HEK293 (cell line): ENCODE measurements around the gene CACNA2D3.

Source experiments
- CTCF ChIA-PET: fragments of 350-600 bp; formaldehyde crosslinking; extraction: SDS; loops from one replicate; lab custom pipeline; 2021; ENCODE audit warnings: antibody characterized with exemption; lab: Yijun Ruan, JAX
- POLR2A ChIA-PET: fragments of 300-600 bp; formaldehyde crosslinking; extraction: SDS; loops from one replicate; lab custom pipeline; 2020; ENCODE audit warnings: antibody characterized with exemption, inconsistent platforms; lab: Yijun Ruan, JAX
- H3K27ac ChIP-seq: fragments of 200-500 bp; sonication (Bioruptor generic); 2 replicates; pipeline ENCODE4 v1.5.1; 2014; ENCODE audit warnings: low read depth, low read length, control low read depth, inconsistent platforms; ENCODE audit errors: extremely low read depth
- H3K36me3 ChIP-seq, 2 experiments: fragments of 200-500 bp in 1 of 2; sonication (Bioruptor generic) in 1 of 2; 1 replicate in 1 of 2; 2 replicates in 1 of 2; pipeline ENCODE4 v1.5.1; 2014 to 2017; ENCODE audit warnings: inconsistent platforms in 2 of 2, low read length in 2 of 2; ENCODE audit not compliant: control insufficient read depth in 2 of 2, insufficient read depth in 1 of 2
- H3K4me1 ChIP-seq: fragments of 200-500 bp; sonication (Bioruptor generic); 2 replicates; pipeline ENCODE4 v1.5.1; 2014; ENCODE audit warnings: mild to moderate bottlenecking, low read length, inconsistent platforms; ENCODE audit not compliant: control insufficient read depth, insufficient read depth
- H3K4me3 ChIP-seq: 2 replicates; pipeline ENCODE4 v1.5.1; 2011; ENCODE audit warnings: low read depth, mild to moderate bottlenecking, control low read depth, low read length, moderate library complexity
- H3K9me3 ChIP-seq: fragments of 200-500 bp; sonication (Bioruptor generic); 2 replicates; pipeline ENCODE4 v1.5.1; 2014; ENCODE audit warnings: low read depth, low read length, inconsistent platforms; ENCODE audit not compliant: control insufficient read depth, insufficient read depth
- AEBP2 ChIP-seq: fragments of 450-650 bp; formaldehyde crosslinking; IDR thresholded peaks from 2 replicates; pipeline ENCODE4 v1.5.1; 2016; ENCODE audit warnings: missing biosample characterization, missing genetic modification characterization, borderline replicate concordance
- GLIS1 ChIP-seq: fragments of 450-650 bp; formaldehyde crosslinking; IDR thresholded peaks from 2 replicates; pipeline ENCODE4 v1.5.1; 2016; ENCODE audit warnings: missing biosample characterization, missing genetic modification characterization
- KLF8 ChIP-seq: fragments of 450-650 bp; formaldehyde crosslinking; IDR thresholded peaks from 2 replicates; pipeline ENCODE4 v1.5.1; 2016; ENCODE audit warnings: missing biosample characterization, missing genetic modification characterization
- OSR2 ChIP-seq: fragments of 450-650 bp; formaldehyde crosslinking; IDR thresholded peaks from 2 replicates; pipeline ENCODE4 v1.5.1; 2016; ENCODE audit warnings: missing biosample characterization, missing genetic modification characterization
- PBX3 ChIP-seq: sonication (generic); formaldehyde crosslinking; IDR thresholded peaks from 2 replicates; pipeline ENCODE4 v1.8.1; 2022; ENCODE audit warnings: mild to moderate bottlenecking, moderate library complexity, missing genetic modification reagents
- SETDB1 ChIP-seq: IDR thresholded peaks from one replicate; pipeline ENCODE4 v1.6.1; 2017; ENCODE audit warnings: mild to moderate bottlenecking, low read length, moderate library complexity, mixed read lengths; ENCODE audit not compliant: insufficient read length
- ZBTB20 ChIP-seq: fragments of 450-650 bp; formaldehyde crosslinking; IDR thresholded peaks from 2 replicates; pipeline ENCODE4 v1.5.1; 2016; ENCODE audit warnings: missing biosample characterization, missing genetic modification characterization
- ZBTB8A ChIP-seq: fragments of 450-650 bp; formaldehyde crosslinking; IDR thresholded peaks from 2 replicates; pipeline ENCODE4 v1.5.1; 2016; ENCODE audit warnings: missing biosample characterization, missing genetic modification characterization
- ZFP37 ChIP-seq: fragments of 450-650 bp; formaldehyde crosslinking; IDR thresholded peaks from 2 replicates; pipeline ENCODE4 v1.5.1; 2016; ENCODE audit warnings: missing biosample characterization, missing genetic modification characterization
- ZFP69B ChIP-seq: fragments of 450-650 bp; formaldehyde crosslinking; IDR thresholded peaks from 2 replicates; pipeline ENCODE4 v1.5.1; 2016; ENCODE audit warnings: missing biosample characterization, missing genetic modification characterization
- ZNF132 ChIP-seq: fragments of 450-650 bp; formaldehyde crosslinking; IDR thresholded peaks from 2 replicates; pipeline ENCODE4 v1.5.1; 2017; ENCODE audit warnings: missing biosample characterization, missing genetic modification characterization, borderline replicate concordance
- ZNF175 ChIP-seq: fragments of 450-650 bp; formaldehyde crosslinking; IDR thresholded peaks from 2 replicates; pipeline ENCODE4 v1.5.1; 2016; ENCODE audit warnings: missing biosample characterization, missing genetic modification characterization
- ZNF26 ChIP-seq: fragments of 450-650 bp; formaldehyde crosslinking; IDR thresholded peaks from 2 replicates; pipeline ENCODE4 v1.5.1; 2016; ENCODE audit warnings: missing biosample characterization, missing genetic modification characterization
- ZNF280D ChIP-seq: fragments of 450-650 bp; formaldehyde crosslinking; IDR thresholded peaks from 2 replicates; pipeline ENCODE4 v1.5.1; 2016; ENCODE audit warnings: missing biosample characterization, missing genetic modification characterization
- ZNF324 ChIP-seq: fragments of 450-650 bp; formaldehyde crosslinking; IDR thresholded peaks from 2 replicates; pipeline ENCODE4 v1.5.1; 2016; ENCODE audit warnings: missing biosample characterization, missing genetic modification characterization
- ZNF341 ChIP-seq: fragments of 450-650 bp; formaldehyde crosslinking; IDR thresholded peaks from 2 replicates; pipeline ENCODE4; 2016; ENCODE audit warnings: low read depth, missing biosample characterization, missing genetic modification characterization
- ZNF391 ChIP-seq: fragments of 450-650 bp; formaldehyde crosslinking; IDR thresholded peaks from 2 replicates; pipeline ENCODE4 v1.5.1; 2016; ENCODE audit warnings: low read depth, missing biosample characterization, missing genetic modification characterization, borderline replicate concordance
- ZNF426 ChIP-seq: fragments of 450-650 bp; formaldehyde crosslinking; IDR thresholded peaks from 2 replicates; pipeline ENCODE4 v1.5.1; 2017; ENCODE audit warnings: missing biosample characterization, missing genetic modification characterization, mild to moderate bottlenecking, inconsistent platforms, moderate library complexity
- ZNF561 ChIP-seq: fragments of 450-650 bp; IDR thresholded peaks from 2 replicates; pipeline ENCODE4 v1.5.1; 2018; ENCODE audit warnings: missing biosample characterization, missing genetic modification characterization, borderline replicate concordance
- ZNF701 ChIP-seq: fragments of 450-650 bp; formaldehyde crosslinking; IDR thresholded peaks from 2 replicates; pipeline ENCODE4 v1.5.1; 2016; ENCODE audit warnings: missing biosample characterization, missing genetic modification characterization
- ZNF707 ChIP-seq: fragments of 450-650 bp; formaldehyde crosslinking; IDR thresholded peaks from 2 replicates; pipeline ENCODE4 v1.5.1; 2016; ENCODE audit warnings: missing biosample characterization, missing genetic modification characterization
- ZNF747 ChIP-seq: fragments of 450-650 bp; formaldehyde crosslinking; IDR thresholded peaks from 2 replicates; pipeline ENCODE4 v1.5.1; 2016; ENCODE audit warnings: missing biosample characterization, missing genetic modification characterization

The CACNA2D3 gene

GRCh38 chr3:54954521-54954920, 832.2 kb downstream of the CACNA2D3 start (continued):
- TF ChIP-seq ZNF701 (tag by site-specific recombination) = no peak
- no peak for TF ChIP-seq ZNF280D (tag by site-specific recombination)
- no peak for TF ChIP-seq ZBTB8A (tag by site-specific recombination)
- no peak for TF ChIP-seq ZNF707 (tag by site-specific recombination)
- TF ChIP-seq ZNF324 (tag by site-specific recombination) = no peak

GRCh38 chr3:54955496-54955895, 833.1 kb downstream of the CACNA2D3 start:
- POLR2A ChIA-PET = no interaction called here
- Histone ChIP-seq H3K9me3 (no peaks in the 10 kb centered on the region), H3K27ac (no peak overlapping the region), H3K36me3 (no peaks in the 10 kb centered on the region), H3K4me3 (no peak overlapping the region), H3K4me1 (no peaks in the 10 kb centered on the region)
- CTCF ChIA-PET = interaction anchor here (0.9 kb wide), 1 partner anchor 64 kb away, joined by 3 read pairs; no protein-coding TSS in a partner anchor
- no peak for TF ChIP-seq OSR2 (tag by site-specific recombination)
- no peak for TF ChIP-seq ZNF561
- no peak for TF ChIP-seq ZNF426 (tag by site-specific recombination)
- TF ChIP-seq ZNF747 (tag by site-specific recombination) = no peak
- TF ChIP-seq AEBP2 (tag by site-specific recombination) = no peak
- TF ChIP-seq PBX3 (CRISPR knock-in tag) = no peak
- TF ChIP-seq ZNF341 = no peak
- TF ChIP-seq ZFP37 (tag by site-specific recombination) = no peak
- TF ChIP-seq ZBTB20 = no peak
- TF ChIP-seq ZNF26 (tag by site-specific recombination) = no peak
- TF ChIP-seq ZNF280D (tag by site-specific recombination) = no peak
- no peak for TF ChIP-seq GLIS1 (tag by site-specific recombination)
- no peak for TF ChIP-seq KLF8 (tag by site-specific recombination)
- no peak for TF ChIP-seq ZNF132 (tag by site-specific recombination)
- no peak for TF ChIP-seq ZNF391 (tag by site-specific recombination)
- no peak for TF ChIP-seq ZNF175 (tag by site-specific recombination)
- TF ChIP-seq SETDB1 = no peak
- no peak for TF ChIP-seq ZFP69B
- TF ChIP-seq, all 188 proteins: peak for 0
